Measurements from ENCODE around the gene ARFGEF3.
"Not testable (repeated sequence)": the region's sequence is repeated elsewhere in the genome, so short reads cannot be mapped to it uniquely, and the experiment has no call there.

Gene ARFGEF3

DNA sequence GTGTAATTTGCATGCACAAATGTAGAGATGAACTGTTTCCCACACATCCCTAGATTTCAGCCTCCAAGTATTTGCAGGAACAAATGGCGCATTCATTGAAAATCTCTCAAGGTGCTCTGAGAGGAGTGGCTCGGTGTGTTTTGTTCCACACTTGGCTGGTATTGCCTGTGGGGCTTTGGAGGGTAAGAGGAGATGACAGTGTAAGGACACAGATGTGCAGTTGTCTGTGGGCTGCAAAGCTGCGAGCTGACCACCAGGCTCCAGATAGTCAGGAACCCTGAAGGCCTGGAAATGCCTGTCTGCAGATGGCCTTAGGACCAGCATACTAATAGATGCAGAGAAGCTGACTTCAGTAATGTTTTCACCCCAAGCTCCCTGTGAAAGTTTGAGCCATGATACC is 114.2 kb downstream of the ARFGEF3 start:
- TF ChIP-seq POLR2A (IDR thresholded peaks at IDR 0.05; ENCODE audit: low read depth, low read length), result no peak
- no peak for FAIRE-seq
- DNase-seq (ENCODE audit: insufficient read length, low spot score), result no peak

DNA sequence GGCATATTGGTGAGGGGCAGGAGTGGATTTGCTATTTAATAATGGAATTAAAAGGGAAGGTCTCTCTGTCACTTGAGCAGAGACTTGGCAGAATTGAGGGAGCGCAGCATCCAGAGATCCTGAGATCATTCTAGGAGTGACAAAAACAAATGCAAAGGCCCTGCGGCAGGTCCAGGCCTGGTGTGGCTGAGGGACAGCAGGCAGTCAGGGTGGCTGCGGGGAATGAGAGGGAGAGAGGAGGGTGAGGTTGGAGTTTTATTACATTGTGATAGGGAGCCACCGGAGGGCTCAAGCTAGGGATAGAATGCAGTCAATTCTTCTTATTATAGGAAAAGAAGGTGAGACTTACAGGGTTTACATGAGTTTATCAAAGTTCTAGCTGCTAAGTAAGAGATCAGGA is 116.1 kb downstream of the ARFGEF3 start:
- TF ChIP-seq POLR2A (IDR thresholded peaks at IDR 0.05; ENCODE audit: low read depth, low read length), result no peak
- FAIRE-seq (no peak), DNase-seq (ENCODE audit: insufficient read length, low spot score) (no peak)

DNA sequence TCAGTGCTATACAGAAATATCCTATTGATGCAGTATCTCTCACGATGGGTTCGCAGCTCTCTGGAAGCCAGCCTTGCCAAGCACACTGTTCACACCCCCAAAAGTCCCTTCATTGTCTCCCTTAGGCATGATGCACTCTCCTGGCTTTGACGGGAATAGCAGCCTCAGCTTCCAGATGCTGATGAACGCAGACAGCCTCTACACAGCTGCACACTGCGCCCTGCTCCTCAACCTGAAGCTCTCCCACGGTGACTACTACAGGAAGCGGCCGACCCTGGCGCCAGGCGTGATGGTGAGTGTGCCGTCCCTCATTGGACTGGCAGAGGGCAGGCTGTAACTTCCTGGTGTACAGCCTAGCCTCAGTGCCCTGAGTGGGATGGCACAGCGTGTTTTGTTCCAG is 116.6 kb downstream of the ARFGEF3 start:
- FAIRE-seq, result no peak
- DNase-seq (ENCODE audit: insufficient read length, low spot score), result no peak
- TF ChIP-seq POLR2A (IDR thresholded peaks at IDR 0.05; ENCODE audit: low read depth, low read length), result no peak

DNA sequence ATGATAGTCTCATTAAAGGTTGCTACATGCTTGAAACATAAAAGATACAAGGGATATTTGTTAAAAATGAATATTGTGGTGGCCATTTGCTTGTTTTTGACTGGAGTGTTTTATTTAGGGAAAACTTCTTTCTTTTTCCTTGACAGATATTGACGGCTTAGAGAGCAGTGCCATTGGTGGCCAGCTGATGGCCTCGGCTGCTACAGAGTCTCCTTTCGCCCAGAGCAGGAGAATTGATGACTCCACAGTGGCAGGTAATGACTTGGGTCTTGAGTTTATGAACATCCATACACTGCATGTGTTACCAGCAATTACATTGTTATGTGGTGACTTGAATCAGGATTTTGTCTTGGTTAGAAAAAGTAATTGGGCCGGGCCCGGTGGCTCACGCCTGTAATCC is 124.1 kb downstream of the ARFGEF3 start:
- TF ChIP-seq POLR2A (IDR thresholded peaks at IDR 0.05; ENCODE audit: low read depth, low read length), result no peak
- DNase-seq (ENCODE audit: insufficient read length, low spot score) (no peak), FAIRE-seq (no peak)

DNA sequence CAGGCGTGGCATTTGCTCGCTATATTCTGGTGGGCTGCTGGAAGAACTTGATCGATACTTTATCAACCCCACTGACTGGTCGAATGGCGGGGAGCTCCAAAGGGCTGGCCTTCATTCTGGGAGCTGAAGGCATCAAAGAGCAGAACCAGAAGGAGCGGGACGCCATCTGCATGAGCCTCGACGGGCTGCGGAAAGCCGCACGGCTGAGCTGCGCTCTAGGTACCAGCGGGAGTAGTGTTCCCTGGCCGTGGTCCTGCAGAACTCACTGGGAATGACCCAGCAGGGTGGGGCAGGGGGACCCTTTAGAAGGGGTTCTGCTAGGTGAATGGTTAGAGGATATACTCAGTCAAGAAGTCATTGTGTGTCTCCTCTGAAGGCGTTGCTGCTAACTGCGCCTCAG is 125.0 kb downstream of the ARFGEF3 start:
- DNase-seq (ENCODE audit: insufficient read length, low spot score), result no peak

DNA sequence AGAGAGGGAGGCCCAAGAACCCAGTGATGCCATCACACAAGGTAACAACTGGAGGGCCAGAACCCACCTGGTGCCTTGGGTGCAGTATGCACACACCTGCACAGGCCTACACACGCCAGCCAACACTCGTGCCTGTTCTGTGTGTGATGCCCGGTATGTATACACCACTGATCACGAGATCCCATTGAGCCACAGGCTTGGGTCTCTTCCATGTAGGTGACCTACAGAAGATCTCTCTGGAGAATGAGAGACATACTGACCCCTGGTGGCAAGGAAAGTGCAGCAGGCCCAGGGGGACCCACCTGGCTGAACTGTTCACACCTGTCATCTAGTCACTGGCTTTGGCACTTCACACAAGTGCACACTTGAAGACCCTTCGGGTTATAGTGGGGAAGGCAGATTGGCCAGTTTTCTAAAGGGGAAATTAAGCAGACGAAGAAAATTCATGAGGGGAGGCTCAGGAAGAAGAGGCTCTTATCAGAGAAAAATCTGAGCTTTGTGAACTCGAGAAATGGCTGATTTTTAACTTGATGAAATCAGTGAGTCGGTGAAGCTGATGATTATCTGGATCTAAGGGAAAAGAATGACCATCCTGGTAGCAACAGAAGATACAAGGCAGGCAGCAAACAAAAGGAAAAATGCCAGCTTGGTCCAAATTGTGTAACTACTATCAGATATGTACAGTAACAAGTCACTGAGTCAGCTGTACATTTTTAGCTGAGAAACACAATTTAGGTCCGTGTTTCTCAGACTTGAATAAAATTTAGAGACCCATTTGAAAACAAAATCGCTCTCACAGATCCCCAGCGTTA is 125.6 kb downstream of the ARFGEF3 start:
- DNase-seq (ENCODE audit: insufficient read length, low spot score) (no peak), FAIRE-seq (no peak)
- TF ChIP-seq POLR2A (IDR thresholded peaks at IDR 0.05; ENCODE audit: low read depth, low read length), result no peak

More for the DNA sequence above, 125.0 kb downstream of the ARFGEF3 start:
- no peak for TF ChIP-seq POLR2A (IDR thresholded peaks at IDR 0.05; ENCODE audit: low read depth, low read length)
- no peak for FAIRE-seq

DNA sequence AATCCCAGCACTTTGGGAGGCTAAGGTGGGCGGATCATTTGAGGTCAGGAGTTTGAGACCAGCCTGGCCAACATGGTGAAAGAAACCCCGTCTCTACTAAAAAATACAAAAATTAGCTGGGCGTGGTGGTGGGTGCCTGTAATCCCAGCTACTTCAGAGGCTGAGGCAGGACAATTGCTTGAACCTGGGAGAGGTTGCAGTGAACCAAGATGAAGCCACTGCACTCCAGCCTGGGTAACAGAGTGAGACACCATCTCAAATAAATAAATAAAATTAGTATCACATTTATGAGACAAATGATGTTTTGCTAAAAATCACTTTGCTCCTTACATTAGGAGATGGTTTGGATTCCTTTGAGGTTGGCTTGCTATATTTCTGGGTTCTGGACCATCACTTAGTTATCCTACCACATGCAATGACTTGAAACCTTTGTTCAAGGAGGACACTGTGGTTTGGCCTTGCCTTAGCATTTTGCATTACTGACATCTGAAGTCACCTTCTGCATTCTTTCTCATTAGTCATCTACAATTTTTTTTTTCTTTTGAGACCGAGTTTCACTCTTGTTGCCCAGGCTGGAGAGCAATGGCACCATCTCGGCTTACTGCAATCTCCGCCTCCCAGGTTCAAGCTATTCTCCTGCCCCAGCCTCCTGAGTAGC is 126.8 kb downstream of the ARFGEF3 start:
- FAIRE-seq, result not testable (repeated sequence)
- DNase-seq (ENCODE audit: insufficient read length, low spot score), result peak; percentile 50

DNA sequence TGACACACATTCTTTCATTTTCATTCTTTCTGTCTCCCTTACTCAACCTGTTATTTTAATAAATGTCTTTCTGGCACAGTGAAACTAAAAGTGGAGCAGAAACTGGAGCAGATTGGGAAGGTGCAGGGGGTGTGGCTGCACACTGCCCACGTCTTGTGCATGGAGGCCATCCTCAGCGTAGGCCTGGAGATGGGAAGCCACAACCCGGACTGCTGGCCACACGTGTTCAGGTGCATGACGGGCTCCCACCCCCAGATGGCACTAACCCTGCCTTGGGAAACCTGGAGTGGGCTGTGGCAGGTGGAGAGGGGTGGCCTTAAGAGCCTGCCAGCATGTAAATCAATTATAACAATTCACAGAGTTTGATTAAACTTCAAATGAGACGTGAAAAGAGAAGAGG is 128.0 kb downstream of the ARFGEF3 start:
- no peak for FAIRE-seq
- no peak for DNase-seq (ENCODE audit: insufficient read length, low spot score)
- TF ChIP-seq POLR2A (IDR thresholded peaks at IDR 0.05; ENCODE audit: low read depth, low read length), result no peak

DNA sequence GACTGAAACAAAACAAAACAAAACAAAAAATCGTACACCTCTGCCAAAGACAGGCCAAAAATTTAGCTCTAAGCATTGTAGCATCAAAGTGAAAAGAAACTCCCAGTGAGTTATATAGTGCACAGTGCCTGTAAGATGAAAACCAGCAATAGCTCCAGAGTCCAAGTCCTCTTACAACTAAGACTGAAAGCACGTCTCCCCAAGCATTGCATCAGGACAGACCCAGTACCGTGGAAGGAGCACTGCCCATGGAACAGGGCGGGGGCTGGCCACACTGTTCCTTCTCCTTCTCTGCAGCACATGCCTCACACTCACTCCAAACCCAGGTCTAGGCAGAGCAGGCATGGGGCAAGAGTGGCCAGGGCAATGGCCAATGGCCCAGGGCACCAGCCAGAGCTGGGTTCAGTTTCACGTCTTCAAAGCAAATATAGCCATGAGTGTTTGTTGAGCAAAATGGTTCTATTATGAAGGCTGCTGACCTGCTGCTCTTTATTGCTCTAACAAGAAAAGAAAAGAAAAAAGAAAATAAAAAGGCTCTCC is 128.8 kb downstream of the ARFGEF3 start:
- FAIRE-seq, result no peak
- DNase-seq (ENCODE audit: insufficient read length, low spot score), result no peak
- TF ChIP-seq POLR2A (IDR thresholded peaks at IDR 0.05; ENCODE audit: low read depth, low read length), result no peak

DNA sequence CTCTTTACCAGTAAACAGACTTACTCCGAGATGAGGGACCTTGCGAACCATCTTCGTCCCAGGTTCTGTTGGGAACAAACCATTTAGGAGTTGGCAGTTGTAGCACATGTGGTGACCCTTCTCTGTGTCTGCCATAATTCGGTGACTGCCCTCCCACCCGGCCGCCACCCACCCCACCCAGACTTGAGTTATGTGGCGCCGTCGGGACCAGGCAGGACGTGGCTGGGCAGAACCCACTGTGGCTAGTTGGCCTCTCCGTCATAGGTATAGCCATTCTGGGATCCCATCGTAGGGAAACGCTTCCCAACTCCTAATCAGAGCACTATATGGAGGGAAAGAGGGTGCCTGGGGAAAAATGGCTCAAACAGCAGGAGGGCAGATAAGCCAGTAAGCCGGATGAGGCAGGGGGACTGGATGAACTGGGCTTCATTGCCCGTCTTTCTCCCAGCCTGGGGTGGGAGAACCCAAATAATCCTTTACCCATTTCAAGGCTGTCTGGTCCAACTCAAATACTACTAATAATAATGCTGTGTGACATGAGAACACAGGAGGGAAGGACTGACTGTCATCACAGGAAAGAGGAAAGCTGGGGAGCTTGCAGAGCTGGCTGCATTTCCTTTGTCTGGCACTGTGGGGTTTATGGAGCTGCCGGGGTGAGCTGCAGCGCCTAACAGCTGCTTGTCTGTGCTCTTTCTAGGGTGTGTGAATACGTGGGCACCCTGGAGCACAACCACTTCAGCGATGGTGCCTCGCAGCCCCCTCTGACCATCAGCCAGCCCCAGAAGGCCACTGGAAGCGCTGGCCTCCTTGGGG is 129.5 kb downstream of the ARFGEF3 start:
- no peak for FAIRE-seq
- TF ChIP-seq POLR2A (IDR thresholded peaks at IDR 0.05; ENCODE audit: low read depth, low read length), result no peak
- no peak for DNase-seq (ENCODE audit: insufficient read length, low spot score)

DNA sequence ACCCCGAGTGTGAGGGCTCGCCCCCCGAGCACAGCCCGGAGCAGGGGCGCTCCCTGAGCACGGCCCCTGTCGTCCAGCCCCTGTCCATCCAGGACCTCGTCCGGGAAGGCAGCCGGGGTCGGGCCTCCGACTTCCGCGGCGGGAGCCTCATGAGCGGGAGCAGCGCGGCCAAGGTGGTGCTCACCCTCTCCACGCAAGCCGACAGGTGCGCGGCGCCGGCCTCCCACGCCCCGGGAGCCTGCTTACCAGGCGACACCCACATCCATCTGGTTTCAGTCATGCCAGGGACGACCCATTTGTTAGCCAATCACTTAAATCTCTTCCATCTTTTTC is 130.1 kb downstream of the ARFGEF3 start:
- TF ChIP-seq POLR2A (IDR thresholded peaks at IDR 0.05; ENCODE audit: low read depth, low read length), result no peak
- no peak for FAIRE-seq
- no peak for DNase-seq (ENCODE audit: insufficient read length, low spot score)

DNA sequence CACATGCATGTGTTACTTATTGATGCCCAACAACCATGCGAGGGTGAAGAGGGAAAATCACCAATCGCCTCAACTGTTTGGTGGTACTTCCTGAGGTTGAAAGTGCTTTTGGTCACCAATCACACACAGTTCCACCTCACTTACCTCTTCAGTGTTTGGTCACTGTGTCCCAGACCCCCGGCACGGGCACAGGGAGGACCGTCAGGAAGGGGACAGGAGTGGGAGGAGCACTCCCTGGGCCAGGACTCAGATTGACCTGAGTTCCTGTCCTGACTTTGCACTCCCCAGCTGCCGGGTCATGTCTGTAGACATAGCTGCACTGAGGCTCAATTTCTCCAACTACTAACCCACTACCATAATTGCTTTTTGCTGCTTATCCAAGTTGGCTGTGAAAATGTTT is 130.7 kb downstream of the ARFGEF3 start:
- FAIRE-seq (no peak), DNase-seq (ENCODE audit: insufficient read length, low spot score) (no peak)
- TF ChIP-seq POLR2A (IDR thresholded peaks at IDR 0.05; ENCODE audit: low read depth, low read length), result no peak

DNA sequence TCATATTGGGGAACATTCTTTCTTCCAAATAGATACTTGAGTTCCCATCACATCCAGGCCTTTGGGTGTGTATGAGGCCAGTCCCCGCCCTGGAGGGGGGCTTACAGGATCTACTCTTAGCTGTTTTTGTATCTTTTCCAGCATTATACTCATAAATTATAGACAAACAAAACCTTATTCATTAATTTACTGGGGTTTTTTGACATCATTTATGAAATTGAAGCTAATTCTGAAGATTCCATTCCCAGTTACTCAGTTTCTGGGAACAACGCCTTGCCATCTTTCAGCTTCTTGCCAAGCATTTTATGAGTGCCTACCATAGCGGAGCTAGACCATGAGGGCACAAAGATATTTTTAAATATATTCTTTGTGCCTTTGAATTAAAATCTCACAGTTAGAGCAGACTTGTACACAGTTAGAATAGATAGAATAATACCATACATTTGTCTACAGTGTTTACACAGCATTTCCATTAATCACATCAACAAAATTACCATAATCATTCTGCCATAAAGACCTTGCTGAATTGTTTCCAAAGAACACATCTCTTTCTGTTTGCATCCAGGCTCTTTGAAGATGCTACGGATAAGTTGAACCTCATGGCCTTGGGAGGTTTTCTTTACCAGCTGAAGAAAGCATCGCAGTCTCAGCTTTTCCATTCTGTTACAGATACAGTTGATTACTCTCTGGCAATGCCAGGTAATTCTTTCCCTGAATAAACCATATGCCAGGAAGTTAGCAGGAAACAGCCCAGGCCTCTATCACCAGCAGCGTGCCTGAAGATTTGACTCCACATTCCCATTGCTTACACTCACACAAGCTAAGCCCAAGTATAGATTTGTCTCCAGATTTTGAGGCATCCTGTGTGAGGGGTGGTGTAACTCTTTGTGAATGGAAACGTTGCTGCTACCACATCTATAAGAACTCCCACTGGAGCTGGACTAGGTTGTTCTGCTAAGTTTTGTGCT is 132.0 kb downstream of the ARFGEF3 start:
- FAIRE-seq (no peak), DNase-seq (ENCODE audit: insufficient read length, low spot score) (no peak)
- TF ChIP-seq POLR2A (IDR thresholded peaks at IDR 0.05; ENCODE audit: low read depth, low read length), result no peak

Measured in H54 (cell line).